GM21717 (cell line): ENCODE data around the gene BMPER.

ENCODE experiments used
- ATAC-seq: cut with Tn5 transposase; IDR thresholded peaks from one replicate; pipeline ENCODE4 v1.9.1; 2021; ENCODE audit warnings: mild to moderate bottlenecking, moderate library complexity; ENCODE audit not compliant: unreplicated experiment

BMPER gene

GRCh38 chr7:33905389-33906032 lies at the start of gene BMPER:
Gene BMPER (plus strand): TSS chr7:33905539. CDS start chr7:33905614, 75 bp downstream.
- no peak for ATAC-seq

GRCh38 chr7:33861947-33862346 lies 43.4 kb upstream of the BMPER start:
- no peak for ATAC-seq

GRCh38 chr7:33862946-33863814 lies 42.2 kb upstream of the BMPER start:
- no peak for ATAC-seq

GRCh38 chr7:33868166-33868565 lies 37.2 kb upstream of the BMPER start:
- no peak for ATAC-seq

- ATAC-seq, result no peak
Measured at GRCh38 chr7:33869176-33869575, 36.2 kb upstream of the BMPER start.

DNA sequence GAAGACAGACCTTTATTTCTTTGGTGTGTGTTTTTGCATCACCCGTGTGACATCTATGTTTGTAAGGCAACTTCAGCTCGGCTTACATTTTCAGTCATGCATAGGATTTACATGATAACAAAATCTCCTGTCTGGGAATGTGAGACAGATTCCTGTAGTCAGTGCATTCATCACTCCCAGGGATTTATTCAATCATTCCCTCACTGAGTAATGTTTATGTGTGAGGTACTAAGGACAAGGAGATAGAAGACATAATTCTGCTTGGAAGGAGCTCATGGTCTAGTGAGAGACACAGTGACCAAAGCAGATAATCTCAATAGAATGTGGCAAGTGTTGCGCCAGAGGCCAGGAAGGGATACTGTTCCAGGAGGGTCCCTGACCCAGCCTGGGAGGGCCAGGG lies 35.2 kb upstream of the BMPER start:
- ATAC-seq, result no peak

DNA sequence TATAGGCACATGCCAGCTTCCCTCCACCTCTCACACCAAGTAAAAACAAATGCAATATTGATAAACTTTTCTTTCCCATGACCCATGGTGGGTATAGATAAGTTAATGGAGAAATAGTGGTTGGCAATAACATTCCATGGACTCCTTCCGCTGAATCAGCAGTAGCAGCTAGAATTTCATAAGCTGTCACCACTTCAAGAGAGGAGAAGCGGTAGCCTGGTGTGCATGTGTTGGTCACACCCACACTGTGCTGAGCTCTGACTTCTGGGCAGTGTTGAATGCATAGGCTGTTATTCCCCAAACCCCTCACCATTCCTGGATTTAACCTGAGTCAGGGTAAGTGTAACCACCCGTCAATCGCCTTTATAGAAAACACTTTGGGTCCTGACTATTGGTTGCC lies 32.5 kb upstream of the BMPER start:
- no peak for ATAC-seq

- ATAC-seq, result no peak
Measured at GRCh38 chr7:33873518-33873917, 31.8 kb upstream of the BMPER start.

- ATAC-seq, result no peak
Measured at GRCh38 chr7:33873981-33874750, 31.2 kb upstream of the BMPER start.

DNA sequence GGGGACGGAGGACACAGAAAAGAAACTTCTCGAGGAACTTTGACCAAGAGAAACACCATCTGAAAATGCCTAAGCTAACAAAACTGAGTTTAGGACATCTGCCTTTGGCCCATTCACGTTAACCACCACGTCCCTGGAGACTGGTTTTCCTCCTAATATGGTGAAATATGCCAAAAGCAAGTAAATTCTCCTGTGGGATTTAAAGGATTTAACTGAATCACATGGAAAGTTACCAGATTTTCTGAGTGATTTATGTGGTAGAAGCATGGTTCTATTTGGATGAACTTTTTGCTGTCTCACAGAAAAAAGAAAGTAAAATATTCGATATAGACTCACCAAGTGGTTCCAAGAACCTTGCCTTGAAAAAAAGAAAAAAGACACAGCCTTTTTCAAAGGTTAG lies 30.4 kb upstream of the BMPER start:
- ATAC-seq, result no peak

DNA sequence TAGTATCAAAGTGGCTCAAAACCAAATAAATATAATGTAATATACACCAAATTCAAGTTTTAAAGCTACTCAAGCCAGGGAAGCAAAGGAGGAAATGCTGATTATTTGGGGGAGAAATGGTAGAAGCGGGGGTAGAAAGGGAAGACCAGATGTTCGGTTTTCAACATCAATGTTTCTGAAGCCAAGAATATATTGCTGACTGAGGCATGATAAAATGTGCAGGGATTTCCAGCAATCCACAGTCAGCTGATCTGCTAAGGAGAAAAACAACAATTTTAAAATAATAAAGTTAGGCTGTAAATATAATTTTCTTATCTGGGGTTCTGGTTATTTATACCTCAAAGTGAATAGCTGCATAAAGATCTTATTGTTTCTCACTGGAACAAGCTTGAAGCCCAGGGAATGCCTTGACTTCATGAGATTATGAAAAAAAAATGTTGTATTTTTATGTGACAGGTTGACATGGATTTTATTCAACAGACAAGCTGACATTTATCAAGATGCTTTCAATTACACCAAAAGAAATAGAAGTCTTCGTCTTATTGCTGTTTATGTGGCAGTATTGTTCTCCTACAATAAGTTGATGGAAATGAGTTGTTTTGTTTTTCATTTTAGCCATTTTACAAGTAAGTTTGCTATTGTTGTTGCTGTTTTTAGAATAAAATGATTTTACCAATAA lies 28.6 kb upstream of the BMPER start:
- no peak for ATAC-seq

GRCh38 chr7:33880787-33881186 lies 24.6 kb upstream of the BMPER start:
- no peak for ATAC-seq

- no peak for ATAC-seq
Measured at GRCh38 chr7:33881316-33881715, 24.0 kb upstream of the BMPER start.

DNA sequence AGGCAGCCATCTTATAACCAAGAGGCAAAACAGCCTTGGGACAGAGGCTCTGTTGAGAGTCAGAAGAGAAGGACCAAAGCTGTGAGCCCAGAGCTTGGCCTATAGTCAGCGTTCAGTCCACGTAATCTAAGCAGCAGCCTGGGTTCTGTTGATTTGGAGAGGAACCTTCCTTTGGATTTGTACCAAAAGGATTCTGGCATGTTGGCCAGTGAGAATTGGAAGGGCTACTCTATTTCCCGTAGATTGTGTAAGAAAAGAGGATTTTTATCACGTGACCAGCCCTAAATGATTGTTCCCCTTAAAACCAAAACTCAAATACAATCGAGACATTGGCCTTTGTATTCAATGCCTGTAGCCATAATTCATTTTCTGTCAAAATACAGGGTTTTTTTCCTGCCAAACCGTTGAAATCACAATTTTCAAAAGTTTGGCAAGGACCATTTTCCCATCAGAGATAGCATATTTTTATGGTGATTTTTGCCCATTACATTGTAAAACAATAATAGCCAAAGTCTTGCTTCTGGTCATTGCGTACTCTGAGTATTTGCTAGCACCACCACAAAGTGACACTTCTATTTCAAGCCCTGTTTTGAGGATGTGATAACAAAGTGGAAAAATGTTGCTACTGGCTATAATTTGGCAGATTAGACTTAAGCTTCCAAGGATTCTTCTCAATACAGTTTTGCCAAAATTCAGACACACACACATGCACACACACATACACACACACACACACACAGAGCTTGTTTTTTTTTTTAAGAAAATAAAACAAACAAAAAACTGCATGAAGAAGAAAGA lies 23.1 kb upstream of the BMPER start:
- ATAC-seq, result no peak

GRCh38 chr7:33882950-33883670 lies 22.2 kb upstream of the BMPER start:
- ATAC-seq, result no peak

DNA sequence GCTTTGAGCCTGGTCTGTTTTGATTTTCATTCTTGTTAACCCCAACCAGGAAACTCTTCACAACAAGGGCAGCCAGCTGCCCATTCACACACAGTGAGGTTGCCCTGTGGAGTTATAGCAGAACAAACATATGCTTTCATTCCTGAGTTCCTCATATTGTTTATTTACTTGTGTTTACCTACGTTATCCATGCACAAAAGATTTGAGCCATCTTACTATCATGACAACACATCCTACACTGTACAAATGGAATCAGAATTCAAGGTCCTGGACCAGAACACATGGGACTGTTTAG lies 21.7 kb upstream of the BMPER start:
- ATAC-seq, result no peak

GRCh38 chr7:33885290-33886148 lies 19.8 kb upstream of the BMPER start:
- ATAC-seq, result no peak

DNA sequence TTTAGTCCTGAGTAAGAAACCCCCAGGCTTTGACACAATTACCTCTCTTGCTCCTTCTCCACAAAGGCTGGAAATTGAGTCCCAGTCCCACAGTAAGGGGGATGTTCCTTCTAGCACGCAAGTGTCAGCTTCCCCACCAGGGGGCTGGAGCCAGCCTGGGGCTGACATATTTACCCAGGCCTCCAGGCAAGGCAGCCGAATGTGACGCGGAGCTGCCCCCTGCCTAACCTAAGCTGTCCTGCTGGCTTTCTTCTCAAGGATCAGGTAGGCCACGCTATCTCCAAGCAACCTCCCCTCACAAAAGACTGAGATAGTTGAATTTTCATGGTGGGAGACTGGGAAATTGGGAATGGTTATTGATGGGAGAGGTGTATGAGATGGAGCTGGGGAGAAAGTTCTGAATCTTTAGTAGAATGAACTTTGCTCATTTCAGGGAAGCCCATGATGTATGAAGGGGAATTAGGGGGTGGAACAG lies 19.2 kb upstream of the BMPER start:
- no peak for ATAC-seq
